Renal cortex interstitium (tissue), 11 donors: ENCODE data around the gene SLC17A8. TPM values are rescaled to one million over a fixed set of nuclear protein-coding genes. Genes with fewer than 3 reads are reported as not detected.

Experiments used
- DNase-seq, 11 donors: peaks; one replicate each; pipeline ENCODE4 v3.0.0-alpha.2; 2013; ENCODE audit warnings: low read depth in 9 of 11, low spot score in 4 of 11; ENCODE audit errors: extremely low read depth in 1 of 11
- polyA plus RNA-seq, 3 donors: library from polyadenylated mRNA; unstranded; fragments of 120-200 nt; gene quantifications; one replicate each; pipeline ENCODE4 v1.2.1, GENCODE V29; 2013; ENCODE audit not compliant: insufficient read length in 3 of 3

Gene SLC17A8
- polyA plus RNA-seq, 3 donors, result 0.23 to 1.2 (median 1.1) TPM

- DNase-seq, result no peak
Measured at GRCh38 chr12:100455896-100456295, 99.0 kb downstream of the SLC17A8 start.

DNA sequence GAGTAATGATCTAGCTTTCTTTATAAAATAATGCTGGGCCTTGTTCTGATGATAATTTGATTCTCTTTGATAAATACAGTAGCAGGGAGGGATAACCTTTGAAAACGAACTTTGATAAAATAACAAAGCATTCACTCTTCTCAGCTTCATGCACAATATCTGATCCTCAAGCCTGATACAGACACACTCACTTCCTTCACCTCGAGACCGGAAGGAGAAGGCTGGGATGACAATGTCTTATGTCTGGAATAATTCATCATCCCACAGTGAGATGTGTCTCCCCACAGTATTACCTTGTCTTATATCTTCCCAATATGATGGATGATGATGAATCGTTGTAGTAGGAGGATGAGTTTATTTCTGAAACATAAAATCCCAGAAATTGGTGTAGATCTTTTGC, 101.3 kb downstream of the SLC17A8 start:
- no peak for DNase-seq

DNA sequence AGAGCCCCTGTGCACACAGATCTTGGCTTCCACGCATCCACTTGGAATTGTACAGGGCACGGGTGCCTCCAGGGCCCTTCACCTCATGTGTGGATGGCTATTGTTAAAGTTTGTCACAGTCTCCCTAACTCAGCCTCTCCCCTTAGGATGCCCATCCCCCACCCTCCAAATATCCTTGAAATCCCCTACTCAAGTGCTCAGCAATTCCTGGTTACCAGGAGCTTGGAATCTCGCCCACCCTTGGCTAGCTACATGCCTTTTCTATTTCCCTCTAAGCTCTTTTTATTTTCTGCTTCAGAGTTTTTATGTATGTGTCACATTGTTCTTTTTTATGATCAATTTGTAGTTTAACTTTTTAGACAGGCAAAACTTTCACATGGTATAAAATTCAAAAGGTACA, 103.8 kb downstream of the SLC17A8 start:
- no peak for DNase-seq

DNA sequence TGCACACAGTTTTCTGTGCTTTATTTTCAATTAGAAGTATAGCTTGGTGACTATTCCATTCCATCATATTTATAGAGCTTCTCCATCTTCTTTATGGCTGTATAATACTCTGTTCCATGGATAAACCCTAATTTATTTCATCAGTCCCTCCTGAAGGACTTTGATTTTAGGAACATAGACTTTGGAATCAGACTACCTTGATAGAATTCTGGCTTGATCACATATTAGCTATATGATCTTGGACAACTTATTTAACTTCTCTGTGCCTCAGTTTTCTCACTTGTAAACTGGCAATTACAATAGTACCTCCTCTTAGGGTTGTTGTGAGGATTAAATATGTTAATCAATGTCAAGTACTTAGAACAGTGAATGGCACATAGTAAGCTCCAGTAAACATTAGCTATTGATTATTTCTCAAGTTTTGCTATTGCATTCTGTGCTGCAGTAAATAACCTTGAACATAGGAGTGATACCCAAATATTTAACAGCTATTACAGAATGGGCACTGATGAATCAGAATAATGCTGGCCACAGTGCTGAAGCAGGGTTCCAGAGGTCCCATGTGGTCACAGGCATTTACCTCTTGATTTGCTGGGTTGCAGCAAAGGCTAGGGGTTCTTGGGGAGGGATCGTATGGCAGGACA, 104.6 kb downstream of the SLC17A8 start:
- DNase-seq, result no peak

- DNase-seq, result no peak
Measured at GRCh38 chr12:100463661-100464060, 106.8 kb downstream of the SLC17A8 start.

- DNase-seq, result no peak
Measured at GRCh38 chr12:100464529-100464928, 107.7 kb downstream of the SLC17A8 start.

- DNase-seq, result no peak
Measured at GRCh38 chr12:100468126-100468525, 111.3 kb downstream of the SLC17A8 start.

Other genes starting within 250 kb of the SLC17A8 start
- gene BLTP3B, start 214.2 kb upstream of the SLC17A8 start, polyA plus RNA-seq, result 10 to 100 TPM; 19.4 to 24.5 (median 21.0) TPM
- 10 to 100 TPM; 33.5 to 39.4 (median 34.2) TPM for gene ACTR6, start 156.3 kb upstream of the SLC17A8 start, polyA plus RNA-seq
- gene DEPDC4, start 90.0 kb upstream of the SLC17A8 start, polyA plus RNA-seq, result 1 to 10 TPM; 4.6 to 6.8 (median 5.4) TPM
- gene SCYL2, start 89.9 kb upstream of the SLC17A8 start, polyA plus RNA-seq, result 10 to 100 TPM; 48.3 to 57.9 (median 57.6) TPM
- 10 to 100 TPM; 11.9 to 15.8 (median 15.5) TPM for gene NR1H4, start 116.8 kb downstream of the SLC17A8 start, polyA plus RNA-seq
- gene GAS2L3, start 216.6 kb downstream of the SLC17A8 start, polyA plus RNA-seq, result 10 to 100 TPM; 20.2 to 23.1 (median 21.8) TPM